ENCODE data around the gene ZNF79. TPM values are rescaled to one million over a fixed set of nuclear protein-coding genes. Genes with fewer than 3 reads are reported as not detected.

ZNF79 gene
- total RNA-seq, 1 donor from 2014 or later: 10.1 TPM

DNA sequence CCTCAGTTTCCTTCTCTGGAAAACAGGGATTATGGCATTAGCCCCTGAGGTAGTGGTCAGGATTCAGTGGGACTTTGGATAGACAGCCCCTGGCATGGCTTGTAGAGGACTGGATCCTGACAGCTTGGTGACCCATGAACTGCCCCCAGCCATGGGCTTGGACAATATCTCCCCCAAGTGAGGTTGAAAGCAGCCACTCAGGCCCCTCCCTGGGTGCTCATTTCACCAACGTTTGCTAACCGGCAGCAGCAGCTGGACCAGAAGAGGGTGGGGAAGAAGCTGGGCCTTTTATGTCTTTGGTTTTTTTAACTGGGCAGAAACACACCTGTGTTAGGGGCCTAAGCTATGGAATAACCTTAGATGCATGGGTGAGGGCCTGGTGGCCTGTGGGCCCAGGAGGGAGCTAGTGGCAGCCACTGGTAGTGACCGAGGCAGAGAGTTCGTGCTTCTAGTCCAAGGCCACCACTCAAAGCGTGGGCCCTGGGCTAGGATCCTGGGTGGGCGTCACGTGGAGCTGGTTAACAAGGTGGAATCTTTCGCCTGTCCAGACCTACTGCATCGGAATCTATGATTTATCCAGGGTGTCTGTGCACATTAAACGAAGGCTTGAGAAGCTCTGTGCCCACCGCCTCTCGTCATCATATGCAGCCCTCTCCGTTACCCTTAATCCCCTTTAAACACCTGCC is 25.3 kb upstream of the ZNF79 start:
- DNase-seq: no peak

DNA sequence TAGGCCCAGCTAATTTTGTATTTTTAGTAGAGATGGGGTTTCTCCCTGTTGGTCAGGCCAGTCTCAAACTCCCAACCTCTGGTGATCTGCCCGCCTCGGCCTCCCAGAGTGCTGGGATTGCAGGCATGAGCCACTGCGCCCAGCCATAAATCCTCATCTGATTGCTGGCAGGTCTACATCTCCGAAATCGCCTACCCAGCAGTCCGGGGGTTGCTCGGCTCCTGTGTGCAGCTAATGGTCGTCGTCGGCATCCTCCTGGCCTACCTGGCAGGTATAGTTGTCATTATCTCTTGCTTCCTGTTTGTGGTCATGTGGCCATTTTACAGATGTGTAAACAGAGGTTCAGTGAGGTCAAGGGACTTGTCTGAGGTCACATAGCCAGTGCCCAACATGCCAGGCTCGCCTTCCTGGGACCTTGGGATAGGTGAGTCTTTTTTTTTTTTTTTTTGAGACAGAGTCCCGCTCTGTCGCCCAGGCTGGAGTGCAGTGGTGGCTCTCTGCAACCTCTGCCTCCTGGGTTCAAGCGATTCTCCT is 24.4 kb upstream of the ZNF79 start:
- no peak for DNase-seq

DNA sequence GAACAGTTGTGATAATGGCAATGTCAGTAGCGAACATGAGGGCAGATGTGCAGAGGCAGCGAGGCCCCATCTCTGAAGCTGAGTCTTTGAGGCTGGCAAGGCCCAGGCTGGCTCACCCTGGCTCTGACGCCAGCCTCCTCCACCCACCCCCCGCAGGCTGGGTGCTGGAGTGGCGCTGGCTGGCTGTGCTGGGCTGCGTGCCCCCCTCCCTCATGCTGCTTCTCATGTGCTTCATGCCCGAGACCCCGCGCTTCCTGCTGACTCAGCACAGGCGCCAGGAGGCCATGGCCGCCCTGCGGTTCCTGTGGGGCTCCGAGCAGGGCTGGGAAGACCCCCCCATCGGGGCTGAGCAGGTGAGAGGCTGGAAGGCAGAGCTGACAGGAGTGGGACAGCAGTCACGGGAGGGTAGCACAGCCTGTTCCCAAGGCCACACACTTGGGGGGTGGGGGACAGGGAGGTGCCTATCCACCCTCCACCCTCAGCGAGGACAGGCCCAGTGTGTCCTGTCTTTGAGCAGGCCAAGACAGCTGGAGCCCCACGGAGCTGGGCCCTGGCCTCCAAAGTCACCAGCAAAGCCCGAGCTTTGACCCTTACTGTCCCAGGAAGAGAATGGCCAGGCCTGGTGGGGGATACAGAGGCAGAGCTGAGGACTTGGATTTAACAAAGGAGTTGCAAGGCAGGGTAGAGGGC is 21.6 kb upstream of the ZNF79 start:
- DNase-seq: no peak

DNA sequence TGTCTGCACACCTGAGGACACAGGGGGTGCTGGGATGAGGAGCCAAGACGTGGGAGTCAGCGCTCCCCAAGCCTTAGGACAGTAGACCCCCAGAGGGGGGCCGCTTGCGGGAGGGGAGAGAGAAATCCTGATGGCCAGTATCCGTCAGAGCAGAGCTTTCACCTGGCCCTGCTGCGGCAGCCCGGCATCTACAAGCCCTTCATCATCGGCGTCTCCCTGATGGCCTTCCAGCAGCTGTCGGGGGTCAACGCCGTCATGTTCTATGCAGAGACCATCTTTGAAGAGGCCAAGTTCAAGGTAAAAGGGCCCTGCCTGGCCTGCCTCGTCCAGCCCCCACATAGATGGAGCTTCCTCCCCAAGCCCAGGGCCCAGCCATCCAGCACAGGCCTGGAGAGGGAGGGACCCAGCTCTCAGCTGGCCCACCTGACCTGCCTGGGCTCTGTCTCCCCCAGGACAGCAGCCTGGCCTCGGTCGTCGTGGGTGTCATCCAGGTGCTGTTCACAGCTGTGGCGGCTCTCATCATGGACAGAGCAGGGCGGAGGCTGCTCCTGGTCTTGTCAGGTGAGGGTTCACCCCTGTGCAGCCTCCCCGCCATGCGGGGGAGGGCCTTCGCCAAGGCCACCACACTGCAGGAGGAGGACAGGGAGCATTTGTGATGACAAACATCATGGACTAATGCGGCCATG is 20.5 kb upstream of the ZNF79 start:
- no peak for DNase-seq

DNA sequence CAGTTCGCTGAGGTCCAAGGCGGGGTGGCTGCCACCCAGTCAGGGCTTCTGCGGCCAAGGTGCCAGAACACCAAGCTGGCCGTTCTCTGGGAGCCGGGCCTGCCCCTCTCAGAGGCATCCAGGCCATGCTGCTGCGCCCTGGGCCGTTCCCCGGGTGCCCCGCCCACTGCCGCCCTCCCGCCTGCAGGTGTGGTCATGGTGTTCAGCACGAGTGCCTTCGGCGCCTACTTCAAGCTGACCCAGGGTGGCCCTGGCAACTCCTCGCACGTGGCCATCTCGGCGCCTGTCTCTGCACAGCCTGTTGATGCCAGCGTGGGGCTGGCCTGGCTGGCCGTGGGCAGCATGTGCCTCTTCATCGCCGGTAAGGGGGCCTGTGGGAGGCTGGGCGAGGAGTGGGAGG is 19.6 kb upstream of the ZNF79 start:
- no peak for DNase-seq

DNA sequence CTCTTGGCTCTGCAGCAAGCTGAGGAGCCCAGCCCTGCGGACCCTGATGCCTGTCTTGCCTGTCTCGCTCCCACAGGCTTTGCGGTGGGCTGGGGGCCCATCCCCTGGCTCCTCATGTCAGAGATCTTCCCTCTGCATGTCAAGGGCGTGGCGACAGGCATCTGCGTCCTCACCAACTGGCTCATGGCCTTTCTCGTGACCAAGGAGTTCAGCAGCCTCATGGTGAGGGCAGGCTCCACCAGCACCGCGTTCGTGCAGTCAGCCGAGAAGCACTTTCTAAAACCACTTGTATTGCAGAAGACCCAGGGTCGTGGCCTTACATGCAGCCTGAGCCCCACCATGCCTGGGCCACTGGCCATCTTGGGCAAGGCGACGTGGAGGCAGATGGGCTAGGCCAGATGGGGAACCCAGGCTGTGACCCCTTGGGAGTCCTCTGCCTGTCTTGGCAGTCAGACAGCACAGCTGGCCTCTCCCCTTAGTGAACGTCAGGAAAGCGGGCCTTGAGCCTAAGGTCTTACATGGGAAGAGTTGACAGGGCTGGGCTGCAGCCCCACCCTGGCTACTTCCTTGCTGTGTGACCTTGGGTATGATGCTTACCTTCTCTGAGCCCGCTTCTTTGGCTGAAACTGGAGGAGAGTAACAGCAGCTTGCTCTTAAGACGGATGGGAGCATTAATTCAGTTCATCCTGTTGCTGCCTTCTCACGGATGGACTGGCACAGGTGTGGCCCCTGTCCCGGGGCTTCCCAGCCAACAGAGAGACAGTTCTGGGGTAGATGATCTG is 18.6 kb upstream of the ZNF79 start:
- no peak for DNase-seq

DNA sequence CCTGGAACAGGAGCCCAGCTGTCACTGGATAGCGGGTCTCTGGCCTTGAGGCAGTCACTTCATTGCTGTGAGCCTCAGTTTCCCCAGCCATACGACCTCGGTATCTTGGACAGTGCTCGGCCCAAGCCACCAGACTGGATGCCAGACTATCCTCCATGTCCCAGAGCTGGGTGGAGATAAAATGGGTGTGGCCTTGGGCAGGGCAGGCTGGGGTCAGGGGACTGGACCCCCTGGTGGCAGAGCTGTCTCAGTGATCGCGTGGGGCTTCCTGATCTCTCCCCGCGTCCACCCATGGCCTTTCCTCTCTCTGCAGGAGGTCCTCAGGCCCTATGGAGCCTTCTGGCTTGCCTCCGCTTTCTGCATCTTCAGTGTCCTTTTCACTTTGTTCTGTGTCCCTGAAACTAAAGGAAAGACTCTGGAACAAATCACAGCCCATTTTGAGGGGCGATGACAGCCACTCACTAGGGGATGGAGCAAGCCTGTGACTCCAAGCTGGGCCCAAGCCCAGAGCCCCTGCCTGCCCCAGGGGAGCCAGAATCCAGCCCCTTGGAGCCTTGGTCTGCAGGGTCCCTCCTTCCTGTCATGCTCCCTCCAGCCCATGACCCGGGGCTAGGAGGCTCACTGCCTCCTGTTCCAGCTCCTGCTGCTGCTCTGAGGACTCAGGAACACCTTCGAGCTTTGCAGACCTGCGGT is 17.2 kb upstream of the ZNF79 start:
- DNase-seq: no peak

DNA sequence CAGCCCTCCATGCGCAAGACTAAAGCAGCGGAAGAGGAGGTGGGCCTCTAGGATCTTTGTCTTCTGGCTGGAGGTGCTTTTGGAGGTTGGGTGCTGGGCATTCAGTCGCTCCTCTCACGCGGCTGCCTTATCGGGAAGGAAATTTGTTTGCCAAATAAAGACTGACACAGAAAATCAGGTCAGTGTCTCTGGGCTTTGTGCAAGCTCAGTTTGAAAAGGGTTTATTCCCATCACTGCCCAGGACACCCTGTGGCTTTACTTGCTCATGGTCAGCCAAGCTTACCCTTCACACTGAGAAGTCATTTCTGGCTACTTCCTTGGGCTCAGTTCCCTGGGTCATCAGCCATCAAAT is 16.7 kb upstream of the ZNF79 start:
- DNase-seq: no peak

DNA sequence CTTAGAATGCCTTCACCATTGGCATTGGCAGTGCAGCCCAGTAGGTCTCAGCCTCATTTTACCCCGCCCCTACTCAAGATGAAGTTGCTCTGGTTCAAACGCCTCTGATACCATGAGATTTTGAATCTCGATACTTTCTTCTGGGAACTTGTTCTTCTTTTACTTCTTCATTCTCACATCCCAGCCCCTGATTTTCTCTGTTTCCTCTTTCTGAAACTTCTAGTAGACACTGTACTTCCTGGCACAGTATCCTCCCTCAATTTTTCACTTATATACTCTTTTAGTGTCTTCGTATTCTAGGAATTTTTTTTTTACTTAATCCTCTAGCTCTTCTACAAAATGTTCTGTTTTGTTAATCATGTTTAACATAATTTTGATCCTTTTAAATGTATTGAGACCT is 13.1 kb upstream of the ZNF79 start:
- no peak for DNase-seq

DNA sequence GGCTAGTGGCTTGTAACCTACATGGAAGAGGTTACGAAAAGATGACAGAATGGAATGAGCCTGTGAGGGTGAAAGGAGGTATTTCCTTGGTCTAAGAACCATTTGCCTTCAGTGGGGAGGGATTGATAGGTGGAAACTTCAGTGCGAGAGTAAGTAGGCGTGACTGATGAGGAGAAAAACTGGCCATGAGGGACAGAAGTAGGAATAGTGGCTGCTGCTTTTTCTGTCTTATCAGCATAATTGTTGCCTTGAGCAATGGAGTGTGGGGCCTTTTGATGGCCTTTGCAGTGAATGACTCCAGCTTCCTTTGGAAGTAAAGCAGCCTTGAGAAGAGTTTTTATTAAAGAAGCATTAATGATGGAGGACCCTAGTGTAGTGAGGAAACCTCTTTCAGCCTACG is 9.0 kb upstream of the ZNF79 start:
- DNase-seq: no peak

DNA sequence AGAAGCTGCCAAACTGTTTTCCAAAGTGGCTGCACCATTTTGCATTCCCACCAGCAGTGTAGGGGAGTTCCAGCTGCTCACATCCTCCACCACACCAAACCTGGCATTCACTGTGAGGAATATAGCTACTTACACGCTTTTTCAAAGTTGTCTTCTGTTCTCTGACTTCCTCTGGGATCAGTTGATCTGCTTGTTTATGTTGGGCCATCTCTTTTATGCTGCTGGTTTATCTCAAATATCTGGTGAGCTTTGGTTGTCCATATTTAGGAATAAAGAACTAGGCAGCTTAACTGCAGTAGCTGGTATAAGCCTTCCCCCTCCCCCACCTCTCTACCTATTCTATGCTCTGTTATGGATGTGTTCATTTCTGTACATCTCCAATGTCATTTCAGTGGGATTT is 8.5 kb upstream of the ZNF79 start:
- no peak for DNase-seq

DNA sequence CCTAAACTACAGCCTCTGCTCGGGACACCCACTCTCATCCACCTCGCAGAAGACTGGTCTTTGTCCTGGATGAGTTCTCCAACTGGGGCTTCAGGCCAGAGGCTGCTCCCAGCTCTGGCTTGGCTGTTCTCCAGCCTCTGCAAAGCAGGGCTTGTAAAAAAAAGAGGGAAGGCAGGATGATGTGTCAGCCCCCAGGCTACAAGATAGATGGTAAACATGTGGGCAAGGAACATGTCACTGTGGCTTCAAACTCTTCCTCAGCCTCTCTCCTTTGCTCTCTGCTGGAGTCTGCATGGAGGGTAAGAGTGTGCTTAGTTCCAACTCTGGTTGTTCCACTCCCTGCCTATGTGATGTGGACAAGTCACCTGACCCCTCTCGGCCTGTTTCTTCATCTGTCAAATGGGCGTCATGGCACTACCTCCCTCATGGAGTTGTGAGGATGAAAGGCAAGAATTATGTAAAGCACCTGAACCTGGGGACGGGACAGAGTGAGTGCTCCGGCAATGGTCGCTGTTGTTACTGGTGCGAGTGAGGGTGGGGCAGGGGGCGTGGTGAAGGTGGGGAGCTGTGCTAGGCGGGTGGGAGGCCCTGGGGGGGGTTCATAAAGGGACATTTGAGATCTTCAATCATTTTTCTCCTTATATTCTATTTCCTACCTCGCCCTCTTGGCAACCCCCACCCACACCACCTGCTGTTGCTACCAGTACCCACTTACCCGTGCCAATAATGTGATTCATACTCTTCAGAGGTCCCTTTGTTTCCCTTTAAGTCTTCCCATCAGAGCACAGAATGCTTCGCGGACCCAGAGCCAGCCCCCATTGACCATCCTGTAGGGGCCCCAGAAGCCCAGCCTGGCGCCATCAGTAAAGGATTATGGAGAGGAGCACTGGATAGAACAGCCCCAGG is 6.8 kb upstream of the ZNF79 start:
- peak; percentile 64 for DNase-seq

DNA sequence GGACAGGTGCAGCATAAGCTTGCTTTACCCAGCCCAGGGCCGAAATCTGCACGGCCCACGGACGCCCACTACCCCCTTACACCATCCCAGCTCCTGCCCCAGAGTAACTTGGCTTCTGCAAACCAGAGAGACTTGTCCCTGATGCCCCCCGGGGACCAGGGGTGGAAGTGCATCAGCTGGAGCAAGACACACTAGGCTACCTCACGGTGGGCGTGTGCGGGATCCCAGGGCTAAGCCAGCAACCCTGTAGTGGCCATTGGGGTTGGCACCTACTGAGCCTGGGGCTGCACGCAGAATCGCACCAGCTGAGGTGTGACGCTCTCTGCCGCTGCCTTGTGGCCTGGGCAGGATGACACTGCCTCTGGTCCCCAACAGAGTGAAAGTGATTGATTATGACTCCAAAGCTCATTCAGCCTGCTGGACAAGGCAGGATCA is 6.1 kb upstream of the ZNF79 start:
- DNase-seq: no peak

DNA sequence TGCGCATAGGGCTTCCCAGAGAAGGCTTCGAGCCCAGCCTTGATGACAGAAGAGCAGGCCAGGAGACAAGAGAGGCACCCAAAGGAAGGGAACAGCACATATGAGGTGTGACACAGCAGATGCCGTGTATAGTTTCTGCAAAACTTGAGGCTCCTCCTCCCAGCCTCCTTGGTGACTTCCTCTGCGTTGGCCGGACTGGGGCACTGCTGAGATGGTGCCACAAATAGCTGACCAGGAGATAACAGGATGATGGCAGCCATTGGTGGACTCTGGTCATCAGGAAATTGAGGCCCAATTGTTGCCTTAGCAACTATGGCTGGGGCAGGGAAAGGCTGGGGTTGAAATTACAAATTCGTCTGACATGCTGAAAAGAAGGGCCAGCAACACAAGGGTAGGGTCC is 4.8 kb upstream of the ZNF79 start:
- no peak for DNase-seq

DNA sequence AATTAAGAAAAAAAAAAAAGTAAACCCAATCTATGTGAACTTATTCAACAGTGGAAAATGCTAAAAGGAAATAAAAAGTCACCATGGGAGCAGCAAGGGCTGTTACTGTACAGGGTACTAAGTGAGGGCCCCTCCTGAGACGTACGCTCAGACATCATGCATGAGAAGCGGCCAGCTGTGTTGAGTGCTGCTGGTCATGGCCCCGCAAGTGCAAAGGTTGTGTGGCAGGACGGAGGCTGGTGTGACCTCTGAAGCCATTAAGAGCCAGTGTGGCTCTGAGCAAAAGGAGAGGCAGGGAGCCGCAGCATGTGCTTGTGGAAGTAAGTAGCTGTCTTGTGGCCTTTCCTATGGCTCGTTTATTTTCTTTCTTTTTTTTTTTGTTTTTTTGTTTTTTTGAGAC is 3.1 kb upstream of the ZNF79 start:
- no peak for DNase-seq

DNA sequence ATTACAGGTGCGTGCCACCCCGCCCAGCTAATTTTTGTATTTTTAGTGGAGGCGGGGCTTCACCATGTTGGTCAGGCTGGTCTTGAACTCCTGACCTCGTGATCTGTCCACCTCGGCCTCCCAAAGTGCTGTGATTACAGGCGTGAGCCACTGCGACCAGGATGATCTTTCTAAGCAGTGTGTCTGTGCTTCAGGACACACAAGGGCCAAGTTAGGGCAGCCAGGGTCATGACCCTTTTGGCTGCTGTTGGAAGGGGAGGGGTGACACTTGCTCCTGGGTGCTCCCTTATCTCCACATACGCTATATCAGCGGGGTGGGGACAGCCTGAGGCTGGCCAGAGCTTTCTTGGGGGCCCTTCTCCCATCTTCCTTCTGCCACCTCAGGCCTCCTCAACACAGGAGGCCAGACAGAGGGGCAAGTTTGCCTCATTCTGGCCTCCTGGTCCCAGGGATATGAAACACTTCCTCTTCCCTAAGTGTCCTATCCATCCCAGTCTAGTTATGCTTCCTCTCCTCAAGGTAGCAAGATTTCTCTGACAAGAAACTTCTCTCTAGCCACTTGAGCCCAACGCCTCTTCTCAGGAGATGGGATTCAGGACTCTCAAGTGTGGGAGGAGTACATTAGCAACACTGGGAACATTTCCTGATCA is 1.9 kb upstream of the ZNF79 start:
- DNase-seq: no peak

DNA sequence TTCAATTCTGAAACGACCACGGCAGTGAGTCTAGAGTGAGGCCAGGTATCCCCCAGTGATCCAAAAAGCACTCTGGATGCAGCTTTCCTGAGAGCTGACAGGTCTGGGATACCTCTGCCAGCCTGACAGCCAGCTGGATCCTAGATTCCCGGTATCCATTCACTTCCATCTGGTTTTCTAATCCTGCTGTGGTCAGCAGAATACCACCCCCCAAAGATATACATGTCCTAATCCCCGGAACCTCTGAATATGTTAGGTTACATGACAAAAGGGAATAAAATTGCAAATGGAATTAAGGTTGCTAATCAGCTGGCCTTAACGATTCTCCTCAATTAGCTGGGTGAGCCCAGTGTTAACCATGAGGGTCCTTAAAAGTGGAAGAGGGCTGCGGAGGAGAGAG is 1.4 kb upstream of the ZNF79 start:
- no peak for DNase-seq

DNA sequence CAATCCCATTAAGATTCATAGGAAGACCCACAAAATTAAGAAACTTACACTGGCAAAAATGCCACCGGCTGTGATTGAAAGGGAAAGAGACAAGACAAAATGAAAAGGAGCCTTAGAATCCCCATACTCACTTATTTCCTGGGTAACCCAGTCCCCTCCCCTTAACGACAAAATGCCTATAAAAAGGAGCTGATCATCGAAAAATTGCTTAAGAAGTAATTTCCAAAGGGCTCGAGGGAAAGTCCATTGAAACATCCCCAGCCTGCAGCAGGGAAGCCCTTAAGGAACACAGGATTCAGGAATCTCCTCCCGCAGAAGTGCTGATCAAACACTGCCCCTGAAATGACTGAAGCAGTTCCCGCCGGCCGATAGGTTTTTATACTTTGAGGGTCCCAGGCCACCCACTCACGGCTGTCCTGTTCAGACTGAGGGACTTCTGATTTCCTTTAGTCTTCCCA is 677 bp upstream of the ZNF79 start:
- no peak for DNase-seq

DNA sequence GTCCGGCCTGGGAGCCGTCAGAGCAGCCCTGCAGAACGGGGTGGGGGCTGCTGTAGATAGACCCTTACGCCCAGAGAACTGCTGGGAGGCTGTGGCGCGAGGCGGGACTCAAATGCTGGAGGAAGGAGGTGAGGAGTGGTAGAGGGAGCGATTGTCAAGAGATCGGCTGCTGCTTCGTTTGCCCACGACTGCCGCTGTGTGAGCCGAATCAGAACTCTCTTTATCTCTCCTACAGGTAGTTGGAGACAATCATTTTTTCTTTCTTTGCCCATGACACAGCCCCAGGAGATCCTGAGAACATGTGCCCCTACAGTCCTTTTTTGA is 456 bp downstream of the ZNF79 start:
- DNase-seq: no peak

DNA sequence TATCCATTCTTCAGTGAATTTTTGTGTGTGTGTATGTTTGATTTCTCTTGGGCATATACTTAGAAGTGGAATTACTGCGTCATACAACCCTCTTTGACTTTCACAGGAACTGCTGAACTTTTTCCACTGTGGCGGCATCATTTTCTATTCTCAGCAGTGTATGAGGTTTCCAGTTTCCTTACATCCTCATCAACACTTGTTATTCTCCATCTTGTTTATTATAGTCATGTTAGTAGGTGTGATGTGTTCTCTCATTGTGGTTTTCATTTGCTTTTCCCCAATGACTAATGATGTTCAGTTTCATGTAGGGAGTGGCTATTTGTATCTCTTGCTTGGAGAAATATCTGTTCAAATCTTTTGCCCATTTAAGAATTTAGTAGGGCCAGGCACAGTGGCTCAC is 2.6 kb downstream of the ZNF79 start:
- DNase-seq: no peak

DNA sequence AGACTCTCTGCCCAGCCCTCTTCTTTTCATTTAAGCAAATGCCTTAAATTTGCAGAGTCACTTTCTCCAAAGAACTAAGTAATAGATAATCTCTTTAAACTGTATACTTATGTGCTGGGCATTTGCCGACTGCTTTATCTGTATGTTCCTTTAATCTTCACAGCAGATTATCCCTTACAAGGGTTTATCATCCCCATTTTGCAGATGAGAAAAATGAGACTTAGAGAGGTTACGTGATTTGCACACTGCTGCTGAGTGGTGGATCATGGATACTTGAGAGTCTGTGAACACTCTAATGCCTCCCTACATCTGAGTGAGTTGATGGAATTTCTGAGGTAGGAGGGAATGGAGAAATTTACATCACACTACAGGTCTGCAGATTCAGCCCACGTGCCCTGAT is 4.2 kb downstream of the ZNF79 start:
- DNase-seq: no peak
